GM12864 (cell line): ENCODE results near the gene DIS3L2.

ENCODE experiments used
- DNase-seq: peaks from one replicate; pipeline ENCODE4 v3.0.0-alpha.2; 2011; ENCODE audit warnings: low read depth
- H3K4me3 ChIP-seq: 2 replicates; pipeline ENCODE4 v1.5.1; 2011; ENCODE audit warnings: mild to moderate bottlenecking, low read depth, low read length, control low read depth
- TF ChIP-seq, protein P1 (sequence below): IDR thresholded peaks from 2 replicates; pipeline ENCODE4 v1.5.1; 2011; ENCODE audit warnings: low read depth, mild to moderate bottlenecking, moderate library complexity, low read length, control low read depth, inconsistent platforms; ENCODE audit errors: missing control alignments

Gene DIS3L2

GRCh38 chr2:231926180-231926741, 35.3 kb upstream of the DIS3L2 start, which contains the start of gene NPPC:
Gene NPPC, minus strand, starts transcription at chr2:231926396. Its CDS starts 147 bp downstream, at chr2:231926249.
- TF ChIP-seq, protein P1, sequence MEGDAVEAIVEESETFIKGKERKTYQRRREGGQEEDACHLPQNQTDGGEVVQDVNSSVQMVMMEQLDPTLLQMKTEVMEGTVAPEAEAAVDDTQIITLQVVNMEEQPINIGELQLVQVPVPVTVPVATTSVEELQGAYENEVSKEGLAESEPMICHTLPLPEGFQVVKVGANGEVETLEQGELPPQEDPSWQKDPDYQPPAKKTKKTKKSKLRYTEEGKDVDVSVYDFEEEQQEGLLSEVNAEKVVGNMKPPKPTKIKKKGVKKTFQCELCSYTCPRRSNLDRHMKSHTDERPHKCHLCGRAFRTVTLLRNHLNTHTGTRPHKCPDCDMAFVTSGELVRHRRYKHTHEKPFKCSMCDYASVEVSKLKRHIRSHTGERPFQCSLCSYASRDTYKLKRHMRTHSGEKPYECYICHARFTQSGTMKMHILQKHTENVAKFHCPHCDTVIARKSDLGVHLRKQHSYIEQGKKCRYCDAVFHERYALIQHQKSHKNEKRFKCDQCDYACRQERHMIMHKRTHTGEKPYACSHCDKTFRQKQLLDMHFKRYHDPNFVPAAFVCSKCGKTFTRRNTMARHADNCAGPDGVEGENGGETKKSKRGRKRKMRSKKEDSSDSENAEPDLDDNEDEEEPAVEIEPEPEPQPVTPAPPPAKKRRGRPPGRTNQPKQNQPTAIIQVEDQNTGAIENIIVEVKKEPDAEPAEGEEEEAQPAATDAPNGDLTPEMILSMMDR: peak; percentile 54
- no peak for DNase-seq
- H3K4me3 ChIP-seq: peak within 1 kb of the TSS; percentile 40

GRCh38 chr2:231926761-231927565, 34.5 kb upstream of the DIS3L2 start:
- H3K4me3 ChIP-seq: peak overlapping the region; percentile 40
- TF ChIP-seq, protein P1: no peak
- no peak for DNase-seq

- DNase-seq: no peak
- TF ChIP-seq, protein P1: no peak
- H3K4me3 ChIP-seq: no peak overlapping the region
Observed at GRCh38 chr2:231927566-231927890, 34.0 kb upstream of the DIS3L2 start.

DNA sequence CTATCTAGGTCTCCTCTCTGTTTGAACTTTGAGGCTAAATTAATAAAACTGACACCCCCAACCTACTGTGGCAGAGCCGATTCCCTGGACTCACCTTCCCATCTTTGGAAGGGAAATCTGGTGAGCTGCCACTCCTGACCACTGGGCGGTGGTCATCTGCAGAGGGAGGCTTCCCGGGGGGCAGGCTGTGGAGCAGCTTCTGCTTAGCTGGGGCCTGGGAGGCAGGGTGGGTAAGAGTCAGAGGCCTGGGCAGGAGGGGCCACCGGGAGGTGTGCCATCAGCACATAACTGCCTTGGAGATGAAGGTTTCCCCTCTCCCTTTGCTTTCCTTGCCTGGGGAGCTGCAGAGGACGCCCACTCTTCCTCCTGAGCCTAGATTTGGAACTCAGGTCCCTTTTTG, 33.0 kb upstream of the DIS3L2 start:
- no peak overlapping the region for H3K4me3 ChIP-seq
- no peak for DNase-seq
- TF ChIP-seq, protein P1: no peak

- H3K4me3 ChIP-seq: no peak overlapping the region
- no peak for DNase-seq
- TF ChIP-seq, protein P1: no peak
Observed at GRCh38 chr2:231928901-231929725, 32.4 kb upstream of the DIS3L2 start.

GRCh38 chr2:231929961-231930592, 31.4 kb upstream of the DIS3L2 start:
- no peak for DNase-seq
- H3K4me3 ChIP-seq: no peak overlapping the region
- TF ChIP-seq, protein P1: peak; percentile 62
